Ishikawa (cell line): ENCODE data around the gene ACOXL.

Source experiments
- CEBPB ChIP-seq: IDR thresholded peaks from 2 replicates; pipeline ENCODE4 v1.6.1; 2012
- CREB1 ChIP-seq: IDR thresholded peaks from 2 replicates; pipeline ENCODE4 v1.6.1; 2012; ENCODE audit warnings: low read depth
- EGR1 ChIP-seq: IDR thresholded peaks from 2 replicates; pipeline ENCODE4 v1.6.1; 2012
- EP300 ChIP-seq: IDR thresholded peaks from 2 replicates; pipeline ENCODE4 v1.6.1; 2012; ENCODE audit warnings: borderline replicate concordance
- FOXM1 ChIP-seq: IDR thresholded peaks from 2 replicates; pipeline ENCODE4 v1.6.1; 2012; ENCODE audit warnings: low read depth, borderline replicate concordance
- MAX ChIP-seq: IDR thresholded peaks from 2 replicates; pipeline ENCODE4 v1.6.1; 2012
- RAD21 ChIP-seq: IDR thresholded peaks from 2 replicates; pipeline ENCODE4 v1.6.1; 2012; ENCODE audit warnings: low read depth
- REST ChIP-seq: IDR thresholded peaks from 2 replicates; pipeline ENCODE4 v1.6.1; 2012; ENCODE audit warnings: low read depth, mild to moderate bottlenecking
- TAF1 ChIP-seq: IDR thresholded peaks from 2 replicates; pipeline ENCODE4 v1.6.1; 2012; ENCODE audit warnings: low read depth, mild to moderate bottlenecking
- TCF12 ChIP-seq: IDR thresholded peaks from 2 replicates; pipeline ENCODE4 v1.6.1; 2012; ENCODE audit warnings: low read depth
- TEAD4 ChIP-seq: IDR thresholded peaks from 2 replicates; pipeline ENCODE4 v1.6.1; 2012
- USF1 ChIP-seq: IDR thresholded peaks from 2 replicates; pipeline ENCODE4 v1.6.1; 2012
- YY1 ChIP-seq: IDR thresholded peaks from 2 replicates; pipeline ENCODE4 v1.6.1; 2012; ENCODE audit warnings: low read depth
- ZBTB7A ChIP-seq: IDR thresholded peaks from 2 replicates; pipeline ENCODE4 v1.6.1; 2012; ENCODE audit warnings: low read depth

- TF ChIP-seq ZBTB7A (no peak), MAX (no peak), REST (no peak), RAD21 (no peak), EP300 (no peak), TAF1 (no peak), TCF12 (no peak), TEAD4 (no peak), YY1 (no peak), FOXM1 (no peak), EGR1 (no peak), CEBPB (no peak), USF1 (no peak), CREB1 (no peak)
Measured at GRCh38 chr2:110823165-110823564, 90.8 kb downstream of the ACOXL start.
